ENCODE results near the gene LGALS1.
"Not testable (repeated sequence)": the region's sequence is repeated elsewhere in the genome, so short reads cannot be mapped to it uniquely, and the experiment has no call there.

The LGALS1 gene

DNA sequence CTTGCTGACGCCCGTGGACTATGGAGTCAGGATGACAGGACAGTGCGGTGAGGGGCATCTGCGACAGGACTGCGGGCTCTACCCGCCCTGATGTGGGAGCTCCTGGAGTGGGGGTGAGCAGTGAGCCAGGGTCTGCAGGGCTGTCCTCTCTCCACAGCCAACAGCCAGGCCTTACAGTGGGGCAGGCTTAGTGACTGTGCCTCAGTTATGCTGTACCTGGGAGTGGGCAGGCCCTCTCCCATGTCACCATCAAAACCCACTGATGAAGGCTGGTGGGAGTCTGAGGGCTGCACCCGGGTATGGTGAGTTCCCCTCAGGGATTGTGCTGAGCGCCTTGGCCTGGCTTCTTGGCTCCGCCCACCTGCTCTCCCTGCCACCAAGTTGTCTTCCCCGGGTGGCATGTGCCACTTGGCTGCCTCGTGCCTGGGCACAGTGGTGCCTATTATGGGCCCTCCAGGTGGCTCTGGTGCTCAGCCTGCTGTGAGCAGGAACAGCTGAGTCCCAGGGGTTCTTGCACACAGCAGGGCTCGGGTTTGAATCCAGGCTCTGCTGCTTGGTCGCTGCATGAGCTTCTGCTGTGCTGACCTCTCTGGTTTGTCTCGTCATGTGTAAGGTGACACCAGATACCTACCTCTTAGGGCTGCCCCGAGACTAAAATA, 17.3 kb downstream of the LGALS1 start:
- no peak for DNase-seq

DNA sequence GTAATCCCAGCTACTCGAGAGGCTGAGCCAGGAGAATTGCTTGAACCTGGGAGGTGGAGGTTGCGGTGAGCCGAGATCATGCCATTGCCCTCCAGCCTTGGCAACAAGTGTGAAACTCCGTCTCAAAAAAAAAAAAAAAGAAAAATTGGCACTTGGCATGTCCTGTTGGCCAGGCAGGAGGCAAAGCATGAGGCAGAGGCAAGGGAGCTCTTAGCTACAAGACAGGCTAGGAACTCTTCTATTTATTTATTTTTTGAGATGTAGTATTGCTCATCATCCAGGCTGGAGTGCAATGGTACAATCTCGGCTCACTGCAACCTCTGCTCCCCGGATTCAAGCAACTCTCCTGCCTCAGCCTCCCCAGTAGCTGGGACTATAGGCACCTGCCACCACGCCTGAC, 18.7 kb downstream of the LGALS1 start:
- DNase-seq = not testable (repeated sequence)

DNA sequence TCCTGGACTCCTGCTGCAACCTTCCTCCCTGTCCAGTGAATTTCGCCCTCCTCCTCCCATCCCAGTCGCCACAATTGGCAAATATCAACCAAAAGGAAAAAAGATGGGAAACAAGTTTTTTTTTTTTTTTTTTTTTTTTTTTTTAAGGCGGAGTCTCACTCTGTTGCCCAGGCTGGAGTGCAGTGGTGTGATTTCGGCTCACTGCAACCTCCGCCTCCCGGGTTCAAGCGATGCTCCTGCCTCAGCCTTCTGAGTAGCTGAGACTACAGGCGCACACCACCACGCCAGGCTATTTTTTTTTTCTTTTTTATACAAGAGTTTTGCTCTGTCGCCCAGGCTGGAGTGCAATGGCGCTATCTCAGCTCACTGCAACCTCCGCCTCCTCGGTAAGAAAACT, 20.8 kb downstream of the LGALS1 start:
- DNase-seq = not testable (repeated sequence)

DNA sequence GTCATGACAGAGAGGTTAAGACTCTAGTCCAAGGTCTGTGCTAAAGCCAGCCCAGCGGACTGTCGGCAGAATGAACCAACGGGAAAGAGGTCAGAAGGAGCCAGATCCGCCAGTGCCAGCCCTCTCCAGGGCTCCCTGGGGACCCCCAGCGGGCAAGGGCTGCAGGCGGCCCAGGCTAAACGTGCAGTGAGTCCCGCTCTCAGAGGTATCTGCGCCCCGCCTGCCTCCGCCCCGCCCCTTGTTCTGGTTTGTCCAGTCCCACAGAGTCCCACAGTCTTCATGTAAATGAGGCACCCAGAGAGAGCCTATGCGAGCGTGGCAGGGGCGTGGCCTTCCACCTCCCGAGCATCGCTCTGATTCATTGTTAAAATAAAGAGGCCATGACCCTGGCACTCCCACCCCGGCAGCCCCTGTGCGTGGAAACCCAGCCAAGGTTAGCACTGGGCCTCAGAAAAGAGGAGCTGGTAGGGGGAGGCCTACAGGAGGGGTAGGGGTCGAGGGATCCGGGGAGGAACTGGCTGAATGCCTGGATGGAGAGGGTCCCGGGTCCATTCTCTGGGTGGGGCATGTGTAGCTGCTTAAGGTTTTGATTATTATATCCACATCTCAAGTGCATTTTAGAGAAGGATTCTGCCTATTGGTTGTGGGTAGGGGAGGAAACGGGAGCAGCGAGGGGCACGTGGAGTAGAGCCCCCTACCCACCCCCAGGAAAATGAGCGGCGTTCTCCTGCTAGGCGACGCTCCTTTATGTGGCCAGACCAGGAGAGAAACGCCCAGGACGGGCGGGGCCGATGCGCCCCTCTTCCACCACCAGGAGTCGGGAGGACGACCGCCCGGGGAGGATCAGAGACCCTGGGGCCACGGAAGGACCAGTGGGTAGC, 21.5 kb downstream of the LGALS1 start, which contains the start of gene TRIOBP:
Gene TRIOBP (plus strand): TSS at position 392 of the 881 bp plus-strand sequence. CDS start 4,318 bp downstream, outside the sequence.
- peak; percentile 95 for DNase-seq

DNA sequence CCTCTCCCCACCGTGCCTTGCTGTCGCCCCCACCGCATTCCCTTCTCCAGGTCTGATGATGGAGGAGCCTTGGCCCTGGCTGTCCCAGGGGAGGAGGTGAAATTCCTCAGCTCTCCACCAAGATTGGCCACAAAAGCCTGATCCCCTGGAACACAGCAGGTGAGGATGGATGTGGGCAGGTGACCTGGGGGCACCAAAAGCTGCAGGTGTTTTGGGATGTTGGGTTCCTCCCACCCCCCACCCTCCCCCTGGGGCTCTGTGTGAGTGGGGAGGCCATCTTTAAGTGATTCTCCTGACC, 22.1 kb downstream of the LGALS1 start:
- DNase-seq = no peak

DNA sequence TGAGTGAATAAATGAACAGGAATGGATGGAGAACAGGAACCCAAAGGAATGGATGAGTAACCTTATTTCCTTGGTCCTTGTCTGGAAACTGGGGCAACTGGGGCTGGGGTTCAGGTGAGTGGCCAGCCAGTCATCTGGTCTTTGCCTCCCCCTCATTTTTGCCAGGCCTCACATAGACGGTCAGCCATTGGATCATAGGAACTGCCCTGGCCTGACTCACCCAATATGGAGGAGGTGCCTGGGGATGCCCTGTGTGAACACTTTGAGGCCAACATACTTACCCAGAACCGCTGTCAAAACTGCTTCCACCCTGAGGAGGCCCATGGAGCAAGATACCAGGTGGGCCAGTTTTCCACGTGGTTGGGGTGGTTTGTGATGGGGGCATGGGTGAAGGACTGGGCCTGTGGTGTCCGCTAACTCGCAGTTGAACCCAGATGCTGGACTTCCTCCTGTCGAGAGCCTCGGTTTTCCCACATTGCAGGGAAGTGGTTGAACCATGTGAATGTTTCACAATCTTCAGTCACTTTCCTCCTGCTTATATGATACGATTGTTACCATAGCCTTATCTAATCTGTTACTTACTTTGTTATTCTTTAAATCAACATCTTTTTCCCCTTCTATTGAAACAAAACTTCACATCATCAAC, 25.8 kb downstream of the LGALS1 start:
- no peak for DNase-seq

DNA sequence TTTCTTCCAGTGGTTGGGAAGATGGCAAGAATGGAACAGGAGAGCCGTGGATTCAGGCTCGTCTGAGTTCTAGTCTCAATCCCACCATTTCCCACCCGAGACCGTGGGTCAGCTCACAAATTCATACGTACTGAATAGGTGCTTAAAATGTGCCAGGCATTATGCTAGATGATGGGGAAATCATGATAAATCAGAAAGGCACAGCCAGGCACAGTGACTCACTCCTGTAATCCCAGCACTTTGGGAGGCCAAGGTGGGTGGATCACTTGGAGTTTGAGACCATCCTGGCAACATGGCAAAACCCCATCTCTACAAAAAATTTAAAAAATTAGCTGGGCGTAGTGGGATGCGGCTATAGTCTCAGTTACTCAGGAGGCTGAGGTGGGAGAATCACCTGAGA, 28.5 kb downstream of the LGALS1 start:
- no peak for DNase-seq

DNA sequence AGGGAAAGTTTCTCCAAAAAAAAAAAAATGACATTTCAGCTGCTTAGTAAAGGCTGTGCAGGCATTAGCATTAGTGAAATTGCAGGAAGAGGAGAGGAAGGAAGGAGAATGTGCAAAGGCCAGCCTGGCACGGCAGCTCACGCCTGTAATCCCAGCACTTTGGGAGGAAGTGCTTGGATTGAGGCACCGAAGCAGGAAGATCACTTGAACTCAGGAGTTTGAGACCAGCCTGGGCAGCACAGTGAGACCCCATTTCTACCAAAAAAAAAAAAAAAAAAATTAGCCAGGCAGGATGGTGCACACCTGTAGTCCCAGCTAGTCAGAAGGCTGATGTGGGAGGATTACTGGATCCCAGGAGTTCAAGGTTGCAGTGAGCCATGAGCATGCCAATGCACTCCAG, 29.2 kb downstream of the LGALS1 start:
- no peak for DNase-seq

DNA sequence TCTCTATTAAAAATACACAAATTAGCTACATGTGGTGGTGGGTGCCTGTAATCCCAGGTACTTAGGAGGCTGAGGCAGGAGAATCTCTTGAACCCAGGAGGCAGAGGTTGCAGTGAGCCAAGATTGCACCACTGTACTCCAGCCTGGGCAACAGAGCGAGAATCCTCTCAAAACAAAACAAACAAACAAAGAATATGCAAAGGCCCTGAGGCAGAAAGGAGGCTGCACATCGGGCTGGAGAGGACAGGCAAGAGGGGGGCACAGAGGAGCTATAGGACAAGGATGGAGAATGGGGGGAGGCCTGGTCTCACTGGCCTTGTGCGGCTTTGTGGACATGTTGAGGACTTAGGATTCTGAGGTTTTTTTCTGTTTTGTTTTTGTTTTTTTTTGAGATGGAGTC, 29.8 kb downstream of the LGALS1 start:
- no peak for DNase-seq

DNA sequence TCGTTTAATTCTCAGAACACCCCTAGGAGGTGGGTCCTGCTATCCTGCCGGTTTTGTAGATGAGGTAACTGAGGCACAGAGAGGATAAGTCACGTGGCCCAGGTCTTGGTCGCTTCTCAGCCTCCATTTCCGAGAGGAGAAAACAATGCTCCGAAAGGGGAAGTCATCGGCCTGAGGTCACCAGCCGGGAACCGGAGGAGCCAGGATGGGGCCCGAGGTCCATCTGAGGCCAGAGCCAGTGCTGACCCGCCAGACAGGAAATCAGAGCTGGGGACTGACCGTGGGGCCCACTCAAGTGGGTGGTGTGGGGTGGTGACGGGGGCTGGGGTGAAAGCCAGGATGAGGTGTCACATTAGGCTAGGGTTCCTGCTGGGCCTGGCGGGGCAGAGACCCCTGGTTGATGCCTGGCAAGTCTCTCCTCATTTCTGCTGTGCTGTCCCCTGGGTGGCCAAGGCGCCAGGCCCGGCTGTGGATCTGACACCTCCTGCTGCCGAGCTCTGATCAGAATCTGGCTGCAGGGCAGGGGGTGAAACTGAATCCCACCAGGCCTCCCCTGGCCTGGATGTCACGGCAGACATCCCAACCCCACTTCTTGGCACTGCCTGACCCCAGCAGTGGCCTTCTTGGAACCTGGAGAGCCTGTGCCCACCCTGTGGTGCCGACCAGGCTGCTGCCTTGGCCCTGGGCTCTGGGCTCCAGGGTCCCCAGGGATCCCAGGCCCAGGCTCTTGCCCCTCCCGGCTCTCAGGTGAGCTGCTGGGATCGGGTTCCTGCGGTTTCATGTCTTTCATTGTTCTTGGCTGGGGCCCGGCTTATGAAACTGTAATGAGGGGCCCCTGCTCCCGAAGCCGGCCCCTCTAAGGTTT, 33.4 kb downstream of the LGALS1 start:
- no peak for DNase-seq

DNA sequence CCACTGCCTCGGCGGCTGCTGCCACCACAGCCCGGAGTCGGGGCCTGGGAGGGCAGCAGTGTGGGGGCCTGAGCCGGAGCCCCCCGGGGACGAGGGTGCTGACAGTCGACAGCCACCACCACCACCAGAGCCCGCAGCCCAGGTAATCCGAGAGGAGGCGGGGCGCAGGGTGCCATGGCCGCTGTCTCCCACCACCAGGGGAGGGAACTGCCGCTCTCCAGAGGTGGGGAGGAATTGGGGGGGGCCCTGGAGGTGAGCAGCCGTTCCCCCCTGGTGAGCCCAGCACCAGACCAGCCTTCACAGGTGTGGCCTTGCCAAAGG, 34.0 kb downstream of the LGALS1 start:
- no peak for DNase-seq

DNA sequence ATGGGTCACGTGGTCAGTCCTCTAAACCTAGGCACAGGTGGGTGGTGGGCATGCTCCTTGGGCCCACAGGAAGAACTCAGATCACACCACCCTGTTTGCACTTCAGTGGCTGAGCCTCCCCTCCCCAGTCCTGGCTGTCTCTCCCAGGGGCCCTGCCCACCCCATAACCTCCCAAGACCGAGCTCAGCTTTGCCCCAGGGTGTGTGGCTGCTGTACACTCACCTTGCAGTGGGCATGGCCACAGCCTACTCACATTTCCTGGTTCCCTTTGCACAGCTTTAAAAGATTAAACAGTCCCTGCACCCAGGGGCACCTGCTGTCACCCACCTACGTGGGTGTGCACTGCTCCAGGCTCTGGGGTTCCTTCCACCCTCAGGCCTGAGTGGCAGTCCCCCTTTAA, 35.2 kb downstream of the LGALS1 start:
- no peak for DNase-seq

DNA sequence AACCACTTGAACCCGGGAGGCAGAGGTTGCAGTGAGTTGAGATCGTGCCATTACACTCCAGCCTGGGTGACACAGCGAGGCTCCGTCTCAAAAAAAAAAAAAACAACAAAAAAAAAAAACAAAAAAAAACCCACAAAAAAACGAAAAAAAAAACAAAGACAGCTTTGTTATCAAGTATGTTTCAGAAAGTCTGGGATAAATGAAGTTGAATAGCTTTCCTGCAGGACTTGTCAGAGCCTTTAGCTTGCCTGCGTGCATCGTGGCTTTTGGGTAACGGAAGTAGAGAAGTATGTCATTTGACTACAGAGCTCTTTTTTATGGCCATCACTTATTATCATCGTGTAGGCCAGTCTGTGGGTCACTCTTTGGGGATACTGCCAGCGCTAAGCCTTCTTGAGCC, 36.1 kb downstream of the LGALS1 start:
- no peak for DNase-seq

DNA sequence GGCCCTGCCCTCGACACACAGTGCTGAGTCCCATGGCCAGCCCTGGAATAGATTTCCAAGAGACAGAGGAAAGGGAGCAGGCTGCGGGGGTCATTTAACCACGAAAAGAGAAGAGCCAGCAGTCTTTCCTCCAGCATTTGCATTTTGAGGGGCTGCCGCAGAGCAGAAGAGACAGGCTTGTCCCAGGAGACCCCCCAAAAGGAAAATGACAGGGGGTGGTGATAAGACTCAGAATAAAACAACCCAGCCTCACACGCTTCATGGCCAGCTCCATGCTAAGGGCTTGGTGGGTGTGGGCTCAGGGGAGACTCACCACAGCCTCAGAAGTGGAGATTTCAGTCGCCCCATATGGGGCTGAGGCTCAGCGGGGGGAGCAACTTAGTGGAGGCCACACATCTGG, 38.3 kb downstream of the LGALS1 start:
- DNase-seq = no peak

DNA sequence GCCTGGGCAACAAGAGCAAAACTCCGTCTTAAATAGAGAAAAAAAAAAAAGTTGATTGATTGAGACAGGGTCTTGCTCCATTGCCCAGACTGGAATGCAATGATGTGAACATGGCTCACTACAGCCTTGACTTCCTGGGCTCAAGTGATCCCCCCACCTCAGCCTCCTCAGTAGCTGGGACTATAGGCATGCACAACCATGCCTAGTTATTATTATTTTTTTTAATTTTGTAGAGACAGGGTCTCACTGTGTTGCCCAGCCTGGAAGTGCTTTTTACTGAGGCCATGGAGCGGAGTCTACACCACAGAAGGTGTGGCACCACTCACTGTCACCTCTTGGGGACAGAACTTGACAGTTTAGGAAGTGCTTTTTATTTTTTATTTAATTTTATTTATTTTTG, 39.2 kb downstream of the LGALS1 start:
- DNase-seq = no peak

DNA sequence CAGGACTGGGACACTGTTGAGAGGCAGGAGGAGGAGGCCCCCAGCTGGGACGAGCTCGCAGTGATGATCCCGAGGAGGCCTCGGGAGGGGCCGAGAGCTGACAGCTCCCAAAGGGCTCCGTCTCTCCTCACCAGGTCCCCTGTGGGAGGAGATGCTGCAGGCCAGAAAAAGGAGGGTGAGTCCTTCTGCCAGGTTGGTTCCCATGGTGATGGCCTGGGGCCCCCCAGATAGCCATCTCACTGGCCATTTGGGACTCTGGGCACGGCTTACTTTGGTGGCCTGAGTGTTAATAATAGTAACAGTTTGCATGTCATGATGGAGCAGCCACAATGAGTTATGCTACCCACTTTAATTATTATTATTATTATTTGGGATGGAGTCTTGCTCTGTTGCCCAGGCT, 40.3 kb downstream of the LGALS1 start:
- DNase-seq = no peak

DNA sequence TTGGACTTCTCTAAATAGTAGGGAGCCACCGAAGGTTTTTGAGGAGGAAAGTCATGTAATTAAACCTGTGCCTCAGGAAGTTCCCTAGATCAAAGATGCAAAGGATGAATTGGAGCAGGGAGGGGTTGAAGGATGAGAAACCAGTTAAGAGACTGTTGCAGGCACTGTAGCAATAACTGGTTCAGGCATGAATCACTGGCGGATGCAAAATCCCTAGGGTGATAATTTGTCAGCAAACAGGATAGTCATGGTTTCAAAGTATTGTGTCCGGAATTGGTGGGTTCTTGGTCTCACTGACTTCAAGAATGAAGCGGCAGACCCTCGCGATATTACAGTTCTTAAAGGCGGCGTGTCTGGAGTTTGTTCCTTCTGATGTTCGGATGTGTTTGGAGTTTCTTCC, 41.3 kb downstream of the LGALS1 start:
- DNase-seq = no peak

DNA sequence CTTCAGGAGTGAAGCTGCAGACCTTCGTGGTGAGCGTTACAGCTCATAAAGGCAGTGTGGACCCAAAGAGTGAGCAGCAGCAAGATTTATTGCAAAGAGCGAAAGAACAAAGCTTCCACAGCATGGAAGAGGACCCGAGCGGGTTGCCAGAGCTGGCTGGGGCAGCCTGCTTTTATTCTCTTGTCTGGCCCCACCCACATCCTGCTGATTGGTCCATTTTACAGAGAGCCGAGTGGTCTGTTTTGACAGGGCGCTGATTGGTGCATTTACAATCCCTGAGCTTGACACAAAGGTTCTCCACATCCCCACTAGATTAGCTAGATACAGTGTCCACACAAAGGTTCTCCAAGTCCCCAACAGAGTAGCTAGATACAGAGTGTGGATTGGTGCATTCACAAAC, 41.8 kb downstream of the LGALS1 start:
- DNase-seq = not testable (repeated sequence)

DNA sequence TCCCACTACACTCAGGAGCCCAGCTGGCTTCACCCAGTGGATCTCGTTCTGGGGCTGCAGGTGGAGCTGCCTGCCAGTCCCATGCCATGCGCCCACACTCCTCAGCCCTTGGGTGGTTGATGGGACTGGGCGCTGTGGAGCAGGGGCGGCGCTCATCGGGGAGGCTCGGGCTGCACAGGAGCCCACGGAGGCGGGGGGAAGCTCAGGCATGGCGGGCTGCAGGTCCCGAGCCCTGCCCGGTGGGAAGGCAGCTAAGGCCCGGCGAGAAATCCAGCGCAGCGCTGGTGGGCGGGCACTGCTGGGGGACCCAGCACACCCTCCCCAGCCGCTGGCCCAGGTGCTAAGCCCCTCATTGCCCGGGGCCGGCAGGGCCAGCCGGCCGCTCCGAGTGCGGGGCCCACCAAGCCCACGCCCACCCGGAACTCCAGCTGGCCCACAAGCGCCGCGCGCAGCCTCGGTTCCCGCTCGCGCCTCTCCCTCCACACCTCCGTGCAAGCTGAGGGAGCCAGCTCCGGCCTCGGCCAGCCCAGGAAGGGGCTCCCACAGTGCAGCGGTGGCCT, 42.4 kb downstream of the LGALS1 start:
- not testable (repeated sequence) for DNase-seq

DNA sequence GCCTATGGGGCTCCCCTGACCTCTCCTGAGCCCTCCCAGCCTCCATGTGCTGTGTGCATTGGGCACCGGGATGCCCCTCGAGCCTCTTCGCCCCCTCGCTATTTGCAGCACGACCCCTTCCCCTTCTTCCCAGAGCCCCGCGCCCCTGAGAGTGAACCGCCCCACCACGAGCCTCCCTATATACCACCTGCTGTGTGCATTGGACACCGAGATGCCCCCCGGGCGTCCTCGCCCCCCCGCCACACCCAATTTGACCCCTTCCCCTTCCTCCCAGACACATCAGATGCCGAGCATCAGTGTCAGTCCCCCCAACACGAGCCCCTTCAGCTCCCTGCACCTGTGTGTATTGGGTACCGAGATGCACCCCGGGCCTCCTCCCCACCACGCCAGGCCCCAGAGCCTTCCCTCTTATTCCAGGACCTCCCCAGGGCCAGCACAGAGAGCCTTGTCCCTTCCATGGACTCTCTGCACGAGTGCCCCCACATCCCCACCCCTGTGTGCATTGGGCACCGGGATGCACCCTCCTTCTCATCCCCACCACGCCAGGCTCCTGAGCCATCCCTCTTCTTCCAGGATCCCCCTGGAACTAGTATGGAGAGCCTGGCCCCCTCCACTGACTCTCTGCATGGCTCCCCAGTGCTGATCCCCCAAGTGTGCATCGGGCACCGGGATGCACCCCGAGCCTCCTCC, 50.3 kb downstream of the LGALS1 start:
- no peak for DNase-seq

DNA sequence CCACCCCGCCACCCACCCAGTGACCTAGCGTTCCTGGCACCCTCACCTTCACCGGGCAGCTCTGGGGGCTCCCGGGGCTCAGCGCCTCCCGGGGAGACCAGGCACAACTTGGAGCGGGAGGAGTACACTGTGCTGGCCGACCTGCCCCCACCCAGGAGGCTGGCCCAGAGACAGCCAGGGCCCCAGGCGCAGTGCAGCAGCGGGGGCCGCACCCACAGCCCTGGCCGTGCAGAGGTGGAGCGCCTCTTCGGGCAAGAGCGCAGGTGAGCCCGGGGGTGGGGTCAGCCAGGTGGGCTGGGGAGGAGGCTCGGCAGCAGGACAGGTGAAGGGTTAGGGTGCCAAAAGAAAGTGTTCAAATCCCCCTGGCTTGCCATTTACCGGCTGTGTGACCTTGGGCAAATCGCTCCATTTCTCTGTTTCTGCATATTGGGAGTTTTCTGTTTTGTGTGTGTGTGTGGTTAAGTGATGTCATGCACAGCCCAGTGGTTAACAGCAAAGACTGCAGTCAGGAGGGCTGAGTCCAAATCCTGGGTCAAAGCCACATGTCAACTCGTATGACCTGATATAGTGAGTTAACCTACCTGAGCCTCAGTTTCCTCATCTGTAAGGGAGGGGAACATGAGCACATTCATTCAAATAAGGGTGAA, 50.9 kb downstream of the LGALS1 start:
- DNase-seq = no peak

DNA sequence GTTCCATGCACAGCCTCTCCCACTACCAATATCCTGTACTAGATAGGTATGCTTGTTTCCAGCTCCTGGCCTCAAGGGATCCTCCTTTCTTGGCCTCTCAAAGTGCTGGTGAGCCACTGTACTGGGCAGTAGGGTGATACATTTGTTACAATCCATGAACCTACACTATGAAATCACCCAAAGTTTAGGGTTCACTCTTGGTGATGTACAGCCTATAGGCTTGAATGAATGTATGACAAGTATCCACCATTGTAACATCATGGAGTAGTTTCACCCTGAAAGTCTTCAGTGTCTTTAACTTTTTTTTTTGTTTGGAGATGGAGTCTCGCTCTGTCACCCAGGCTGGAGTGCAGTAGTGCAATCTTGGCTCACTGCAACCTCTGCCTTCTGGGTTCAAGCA, 53.2 kb downstream of the LGALS1 start:
- DNase-seq = no peak
